Neural cell (in vitro differentiated cells): Measurements from ENCODE around the gene CEACAM4.

Experiments
- CTCF ChIP-seq: fragments of 450-650 bp; IDR thresholded peaks from 2 replicates; pipeline ENCODE4 v1.5.1; 2014; ENCODE audit warnings: antibody characterized with exemption, mild to moderate bottlenecking, moderate library complexity; ENCODE audit not compliant: poor library complexity, severe bottlenecking
- EP300 ChIP-seq: fragments of 450-650 bp; conservative IDR thresholded peaks from 2 replicates; pipeline ENCODE4 v1.6.1; 2014; ENCODE audit warnings: antibody characterized with exemption, mild to moderate bottlenecking, moderate library complexity; ENCODE audit not compliant: poor library complexity, severe bottlenecking
- EZH2 ChIP-seq: fragments of 200-600, 300-800 bp; shearing (Covaris generic), sonication (generic); IDR thresholded peaks from 2 replicates; pipeline ENCODE4 v1.6.1; 2014; ENCODE audit warnings: antibody characterized with exemption, low read length, borderline replicate concordance, mild to moderate bottlenecking; ENCODE audit not compliant: insufficient read depth, poor library complexity, severe bottlenecking
- POLR2AphosphoS5 ChIP-seq: IDR thresholded peaks from 2 replicates; pipeline ENCODE4 v1.6.1; 2012
- RAD21 ChIP-seq: fragments of 450-650 bp; conservative IDR thresholded peaks from 2 replicates; pipeline ENCODE4 v1.6.1; 2014; ENCODE audit warnings: antibody characterized with exemption, mild to moderate bottlenecking, moderate library complexity
- REST ChIP-seq: IDR thresholded peaks from 2 replicates; pipeline ENCODE4 v1.6.1; 2012; ENCODE audit warnings: borderline replicate concordance
- TAF1 ChIP-seq: IDR thresholded peaks from 2 replicates; pipeline ENCODE4 v1.6.1; 2012; ENCODE audit warnings: low read depth

- TF ChIP-seq TAF1 (no peak), POLR2AphosphoS5 (no peak), RAD21 (no peak), CTCF (no peak), EP300 (no peak), REST (no peak), EZH2 (no peak)
Measured at GRCh38 chr19:41584260-41584810, 42.5 kb downstream of the CEACAM4 start.
